Parathyroid adenoma (tissue), 2 donors: ENCODE results near the gene PNKD.

Experiments used
- H2AFZ ChIP-seq: fragments of 300-600 bp; sonication (generic); one replicate; pipeline ENCODE4 v1.7.0; 2017; ENCODE audit warnings: antibody characterized with exemption, mild to moderate bottlenecking
- H3K27ac ChIP-seq: fragments of 300-600 bp; sonication (generic); one replicate; pipeline ENCODE4 v1.7.0; 2017
- H3K27me3 ChIP-seq: fragments of 300-600 bp; sonication (generic); one replicate; pipeline ENCODE4 v1.7.0; 2017; ENCODE audit warnings: low read length; ENCODE audit not compliant: control insufficient read depth, insufficient read depth
- H3K36me3 ChIP-seq: fragments of 300-600 bp; sonication (generic); one replicate; pipeline ENCODE4 v1.7.0; 2017; ENCODE audit warnings: low read length; ENCODE audit not compliant: control insufficient read depth, insufficient read depth
- H3K4me1 ChIP-seq: fragments of 300-600 bp; sonication (generic); one replicate; pipeline ENCODE4 v1.7.0; 2017; ENCODE audit warnings: control low read depth
- H3K4me2 ChIP-seq: fragments of 300-600 bp; sonication (generic); one replicate; pipeline ENCODE4 v1.7.0; 2017; ENCODE audit warnings: low read length
- H3K4me3 ChIP-seq: fragments of 300-600 bp; sonication (generic); one replicate; pipeline ENCODE4 v1.7.0; 2017; ENCODE audit warnings: low read depth, low read length
- H3K79me2 ChIP-seq: fragments of 300-600 bp; sonication (generic); one replicate; pipeline ENCODE4 v1.7.0; 2017; ENCODE audit warnings: control low read depth
- H3K9ac ChIP-seq: fragments of 300-600 bp; sonication (generic); one replicate; pipeline ENCODE4 v1.7.0; 2017; ENCODE audit warnings: mild to moderate bottlenecking
- H3K9me3 ChIP-seq: fragments of 300-600 bp; sonication (generic); one replicate; pipeline ENCODE4 v1.7.0; 2017; ENCODE audit warnings: low read length; ENCODE audit not compliant: control insufficient read depth
- TF ChIP-seq, protein P1 (sequence below): fragments of 300-600 bp; sonication (generic); IDR thresholded peaks from one replicate; pipeline ENCODE4 v1.7.0; 2017; ENCODE audit warnings: antibody characterized with exemption, mild to moderate bottlenecking
- donor health status: primary hyperparathyroidism.

The PNKD gene

GRCh38 chr2:218392459-218392858 is 122.1 kb downstream of the PNKD start:
- TF ChIP-seq, protein P1, sequence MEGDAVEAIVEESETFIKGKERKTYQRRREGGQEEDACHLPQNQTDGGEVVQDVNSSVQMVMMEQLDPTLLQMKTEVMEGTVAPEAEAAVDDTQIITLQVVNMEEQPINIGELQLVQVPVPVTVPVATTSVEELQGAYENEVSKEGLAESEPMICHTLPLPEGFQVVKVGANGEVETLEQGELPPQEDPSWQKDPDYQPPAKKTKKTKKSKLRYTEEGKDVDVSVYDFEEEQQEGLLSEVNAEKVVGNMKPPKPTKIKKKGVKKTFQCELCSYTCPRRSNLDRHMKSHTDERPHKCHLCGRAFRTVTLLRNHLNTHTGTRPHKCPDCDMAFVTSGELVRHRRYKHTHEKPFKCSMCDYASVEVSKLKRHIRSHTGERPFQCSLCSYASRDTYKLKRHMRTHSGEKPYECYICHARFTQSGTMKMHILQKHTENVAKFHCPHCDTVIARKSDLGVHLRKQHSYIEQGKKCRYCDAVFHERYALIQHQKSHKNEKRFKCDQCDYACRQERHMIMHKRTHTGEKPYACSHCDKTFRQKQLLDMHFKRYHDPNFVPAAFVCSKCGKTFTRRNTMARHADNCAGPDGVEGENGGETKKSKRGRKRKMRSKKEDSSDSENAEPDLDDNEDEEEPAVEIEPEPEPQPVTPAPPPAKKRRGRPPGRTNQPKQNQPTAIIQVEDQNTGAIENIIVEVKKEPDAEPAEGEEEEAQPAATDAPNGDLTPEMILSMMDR = no peak
- H3K36me3 ChIP-seq = no peaks in the 10 kb centered on the region

GRCh38 chr2:218392891-218393462 is 122.7 kb downstream of the PNKD start:
- H3K27me3 ChIP-seq = no peaks in the 10 kb centered on the region

More at GRCh38 chr2:218392459-218392858, 122.1 kb downstream of the PNKD start:
- Histone ChIP-seq H3K4me1 (no peaks in the 10 kb centered on the region), H3K9me3 (no peaks in the 10 kb centered on the region), H2AFZ (no peak overlapping the region), H3K27ac (no peak overlapping the region), H3K4me3 (no peak overlapping the region), H3K9ac (no peak overlapping the region), H3K4me2 (no peak overlapping the region), H3K79me2 (no peaks in the 10 kb centered on the region), H3K27me3 (no peaks in the 10 kb centered on the region)

DNA sequence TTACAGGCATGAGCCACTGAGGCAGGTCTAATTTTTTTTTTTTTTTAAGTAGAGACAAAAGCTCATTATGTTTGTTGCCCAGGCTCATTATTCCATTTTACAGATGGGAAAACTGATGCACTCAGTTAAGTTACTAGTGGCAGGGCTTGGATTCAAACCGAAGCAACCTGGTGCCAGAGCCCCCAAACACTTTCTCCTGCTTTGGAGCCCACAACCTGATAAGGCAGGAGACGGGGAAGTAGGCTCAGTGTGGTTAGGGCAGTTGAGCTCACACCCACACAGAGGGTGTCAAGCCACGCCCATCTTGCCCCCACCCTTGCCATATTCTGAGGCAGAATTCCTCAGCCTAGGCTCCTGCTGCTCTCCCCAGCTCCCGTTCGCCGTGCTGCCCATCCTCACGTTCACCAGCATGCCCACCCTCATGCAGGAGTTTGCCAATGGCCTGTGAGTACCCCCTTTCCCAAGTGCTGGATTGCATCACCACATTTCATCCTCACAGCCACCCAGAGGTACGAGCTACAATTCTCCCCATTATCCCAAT is 123.5 kb downstream of the PNKD start:
- TF ChIP-seq, protein P1 = no peak
- H3K4me2 ChIP-seq = no peak overlapping the region
- H3K79me2 ChIP-seq = no peaks in the 10 kb centered on the region
- no peak overlapping the region for H2AFZ ChIP-seq
- H3K36me3 ChIP-seq = no peaks in the 10 kb centered on the region
- no peak overlapping the region for H3K4me3 ChIP-seq
- H3K4me1 ChIP-seq = peaks cover 3% of the 10 kb centered on the region
- H3K27ac ChIP-seq = no peak overlapping the region
- H3K9ac ChIP-seq = no peak overlapping the region
- no peaks in the 10 kb centered on the region for H3K9me3 ChIP-seq
- H3K27me3 ChIP-seq = no peaks in the 10 kb centered on the region

More at GRCh38 chr2:218392891-218393462, 122.7 kb downstream of the PNKD start:
- Histone ChIP-seq H3K36me3 (no peaks in the 10 kb centered on the region), H3K4me1 (peaks cover under 1% of the 10 kb centered on the region), H3K79me2 (no peaks in the 10 kb centered on the region), H3K4me3 (no peak overlapping the region), H3K9ac (no peak overlapping the region), H2AFZ (no peak overlapping the region), H3K27ac (no peak overlapping the region), H3K4me2 (no peak overlapping the region), H3K9me3 (no peaks in the 10 kb centered on the region)
- TF ChIP-seq, protein P1 = no peak

DNA sequence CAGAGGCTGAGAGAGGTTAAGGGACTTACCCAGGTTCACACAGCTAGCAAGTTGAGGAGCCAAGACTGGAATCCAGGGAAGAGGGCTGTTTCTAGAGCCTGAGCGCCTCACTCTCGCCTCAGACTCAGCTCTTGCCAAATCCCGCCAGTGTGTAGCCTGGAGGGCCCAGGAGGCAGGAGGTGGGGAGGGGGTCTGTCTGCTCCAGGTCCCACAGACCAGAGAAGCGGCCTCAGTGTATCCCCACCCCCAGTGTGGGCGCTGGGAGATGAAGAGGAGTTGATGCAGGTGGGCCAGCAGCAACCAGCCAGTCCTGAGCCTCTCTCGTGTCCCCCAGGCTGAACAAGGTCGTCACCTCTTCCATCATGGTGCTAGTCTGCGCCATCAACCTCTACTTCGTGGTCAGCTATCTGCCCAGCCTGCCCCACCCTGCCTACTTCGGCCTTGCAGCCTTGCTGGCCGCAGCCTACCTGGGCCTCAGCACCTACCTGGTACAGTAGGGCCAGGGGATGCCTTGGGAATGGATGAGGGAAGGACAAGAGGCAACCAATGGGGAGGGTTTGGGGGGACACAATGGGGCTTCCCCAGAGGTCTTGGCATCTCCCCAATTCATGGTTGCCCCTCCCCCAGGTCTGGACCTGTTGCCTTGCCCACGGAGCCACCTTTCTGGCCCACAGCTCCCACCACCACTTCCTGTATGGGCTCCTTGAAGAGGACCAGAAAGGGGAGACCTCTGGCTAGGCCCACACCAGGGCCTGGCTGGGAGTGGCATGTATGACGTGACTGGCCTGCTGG is 124.2 kb downstream of the PNKD start:
- H3K4me3 ChIP-seq = no peak overlapping the region
- H3K27me3 ChIP-seq = no peaks in the 10 kb centered on the region
- H3K9me3 ChIP-seq = no peaks in the 10 kb centered on the region
- H3K4me1 ChIP-seq = peaks cover 3% of the 10 kb centered on the region
- H3K4me2 ChIP-seq = no peak overlapping the region
- TF ChIP-seq, protein P1 = no peak
- no peaks in the 10 kb centered on the region for H3K36me3 ChIP-seq
- H3K79me2 ChIP-seq = no peaks in the 10 kb centered on the region
- H3K27ac ChIP-seq = no peak overlapping the region
- no peak overlapping the region for H3K9ac ChIP-seq
- no peak overlapping the region for H2AFZ ChIP-seq
